Stomach (tissue), 4 donors: Measurements from ENCODE around the gene PTGES3L.

ENCODE experiments used
- POLR2AphosphoS5 ChIP-seq, 3 donors: sonication (generic); formaldehyde crosslinking; IDR thresholded peaks; one replicate each; pipeline ENCODE4 v1.6.1; 2016; ENCODE audit warnings: antibody characterized with exemption in 3 of 3
- TF ChIP-seq, protein P1 (sequence below), 7 experiments: fragments of 450-650 bp in 4 of 7; fragments of 200-600 bp in 3 of 7; sonication (generic) in 3 of 7; IDR thresholded peaks; one replicate each; pipeline ENCODE4 v1.5.1; 2016 to 2019; ENCODE audit warnings: antibody characterized with exemption in 7 of 7, control low read depth in 2 of 7, mild to moderate bottlenecking in 1 of 7

DNA sequence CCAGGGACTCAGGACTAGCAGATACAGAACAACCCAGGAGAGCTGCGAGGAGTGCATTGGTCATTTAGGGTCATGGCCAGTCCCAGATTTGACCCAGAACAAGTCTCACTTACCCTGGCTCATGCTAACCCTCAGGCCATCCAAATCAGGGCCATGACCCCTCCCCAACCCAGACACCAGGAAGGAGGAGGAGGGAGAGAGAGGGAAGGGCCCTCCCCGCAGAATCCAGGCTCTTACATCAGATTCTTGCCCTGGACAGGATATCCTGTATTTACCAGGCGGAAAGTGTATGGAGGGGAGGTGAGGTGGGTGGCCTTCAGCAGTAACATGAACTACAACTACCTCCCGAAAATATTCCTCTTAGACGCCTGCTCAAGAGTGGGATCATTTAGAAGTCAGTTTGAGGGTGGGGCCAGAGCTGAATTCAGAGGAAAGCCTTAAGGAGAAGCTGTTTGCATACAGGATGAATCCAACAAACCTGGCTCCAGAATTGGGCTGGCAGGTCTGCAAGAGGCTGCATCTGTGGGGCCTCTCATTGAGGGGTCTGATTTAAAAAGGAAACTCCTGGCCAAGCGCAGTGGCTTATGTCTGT lies 40.2 kb upstream of the PTGES3L start:
- TF ChIP-seq, protein P1, sequence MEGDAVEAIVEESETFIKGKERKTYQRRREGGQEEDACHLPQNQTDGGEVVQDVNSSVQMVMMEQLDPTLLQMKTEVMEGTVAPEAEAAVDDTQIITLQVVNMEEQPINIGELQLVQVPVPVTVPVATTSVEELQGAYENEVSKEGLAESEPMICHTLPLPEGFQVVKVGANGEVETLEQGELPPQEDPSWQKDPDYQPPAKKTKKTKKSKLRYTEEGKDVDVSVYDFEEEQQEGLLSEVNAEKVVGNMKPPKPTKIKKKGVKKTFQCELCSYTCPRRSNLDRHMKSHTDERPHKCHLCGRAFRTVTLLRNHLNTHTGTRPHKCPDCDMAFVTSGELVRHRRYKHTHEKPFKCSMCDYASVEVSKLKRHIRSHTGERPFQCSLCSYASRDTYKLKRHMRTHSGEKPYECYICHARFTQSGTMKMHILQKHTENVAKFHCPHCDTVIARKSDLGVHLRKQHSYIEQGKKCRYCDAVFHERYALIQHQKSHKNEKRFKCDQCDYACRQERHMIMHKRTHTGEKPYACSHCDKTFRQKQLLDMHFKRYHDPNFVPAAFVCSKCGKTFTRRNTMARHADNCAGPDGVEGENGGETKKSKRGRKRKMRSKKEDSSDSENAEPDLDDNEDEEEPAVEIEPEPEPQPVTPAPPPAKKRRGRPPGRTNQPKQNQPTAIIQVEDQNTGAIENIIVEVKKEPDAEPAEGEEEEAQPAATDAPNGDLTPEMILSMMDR (IDR thresholded peaks at IDR 0.05), result no peak
- TF ChIP-seq POLR2AphosphoS5 (IDR thresholded peaks at IDR 0.05), result no peak
